Stimulated activated CD4-positive, alpha-beta T cell treated with anti-CD3 and anti-CD28 coated beads, Interleukin-4, amount 100 ng/mL, for 4 hours (primary cell): ENCODE measurements around the gene MOB4.

ENCODE experiments used
- DNase-seq, 2 experiments: peaks; one replicate each; pipeline ENCODE4 v3.0.0-alpha.2; 2020

MOB4 gene

GRCh38 chr2:197597166-197597565 is 81.3 kb downstream of the MOB4 start:
- DNase-seq: no peak

- DNase-seq: no peak
Observed at GRCh38 chr2:197598450-197598849, 82.6 kb downstream of the MOB4 start.

- DNase-seq: peak; percentile 1 to 18
Observed at GRCh38 chr2:197599285-197599965, 83.6 kb downstream of the MOB4 start.

GRCh38 chr2:197600306-197600705 is 84.4 kb downstream of the MOB4 start:
- no peak for DNase-seq

- no peak for DNase-seq
Observed at GRCh38 chr2:197601726-197602125, 85.9 kb downstream of the MOB4 start.
